Nephron progenitor cell (in vitro differentiated cells): Measurements from ENCODE around the gene FOLR2.
A peak's percentile ranks its signal among the peaks of the same experiment; 100 is the strongest.

Experiments used
- DNase-seq: peaks from one replicate; pipeline ENCODE4 v3.0.0; 2021
- H3K27ac Mint-ChIP-seq: 2 replicates; pipeline ENCODE4 v1.8.0; 2021; ENCODE audit warnings: mild to moderate bottlenecking, moderate library complexity, mixed read lengths
- H3K27me3 Mint-ChIP-seq: 2 replicates; pipeline ENCODE4 v1.8.0; 2021; ENCODE audit warnings: mild to moderate bottlenecking, low read depth, mixed read lengths; ENCODE audit not compliant: poor library complexity
- H3K36me3 Mint-ChIP-seq: 2 replicates; pipeline ENCODE4 v1.8.0; 2021; ENCODE audit warnings: low read depth, mixed read lengths
- H3K4me1 Mint-ChIP-seq: 2 replicates; pipeline ENCODE4 v1.8.0; 2021; ENCODE audit warnings: mixed read lengths
- H3K4me3 Mint-ChIP-seq: 2 replicates; pipeline ENCODE4 v1.8.0; 2021; ENCODE audit warnings: mild to moderate bottlenecking, moderate library complexity, mixed read lengths
- H3K9me3 Mint-ChIP-seq: 2 replicates; pipeline ENCODE4 v1.8.0; 2021; ENCODE audit warnings: mild to moderate bottlenecking, moderate library complexity, mixed read lengths
- TF ChIP-seq, protein P1 (sequence below): fragments of 200-600 bp; sonication (generic); IDR thresholded peaks from 2 replicates; pipeline ENCODE4 v1.5.0; 2021; ENCODE audit warnings: antibody characterized with exemption

FOLR2 gene

DNA sequence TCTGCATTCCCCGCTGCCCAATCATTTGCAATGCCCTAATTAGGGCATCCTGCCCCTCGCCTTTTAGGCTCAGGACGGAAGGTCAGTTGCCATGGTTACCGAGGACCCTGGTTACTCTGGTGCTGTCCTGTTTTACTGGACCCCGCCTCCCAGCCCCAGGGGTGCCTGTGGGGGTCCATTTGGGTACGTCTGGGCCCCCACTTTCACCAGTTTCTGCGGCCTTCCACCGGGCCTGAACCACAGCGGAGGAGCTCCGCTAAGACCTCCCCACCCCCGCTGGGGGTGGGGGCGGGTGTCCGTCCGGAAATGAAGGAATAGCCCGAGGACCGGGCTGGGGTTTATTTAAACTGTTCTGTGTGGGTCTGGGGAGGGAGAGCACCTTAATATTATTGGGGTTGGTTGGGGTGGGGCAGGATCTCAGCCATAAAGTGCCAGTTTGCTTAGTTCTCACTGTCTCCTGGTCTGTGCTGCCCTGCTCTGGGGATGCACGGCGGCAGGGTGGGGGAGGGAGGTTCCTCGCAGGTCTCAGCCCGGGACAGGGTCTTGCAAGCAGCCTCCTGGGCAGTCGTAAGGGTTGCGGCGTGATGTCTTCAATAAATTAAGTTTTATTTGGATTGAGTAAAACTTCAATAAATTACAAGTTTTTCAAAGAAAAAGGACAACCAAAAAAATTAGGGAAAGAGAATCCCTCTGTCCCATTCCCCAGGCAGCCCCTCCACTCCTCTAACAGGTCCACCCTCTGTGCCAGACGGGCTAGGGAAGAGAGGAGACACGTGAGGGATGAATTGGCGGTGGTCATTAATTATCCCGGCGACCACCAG is 22.1 kb downstream of the FOLR2 start:
- Mint-ChIP-seq H3K9me3 (peaks cover 14% of the 10 kb centered on the region), H3K36me3 (peaks cover 19% of the 10 kb centered on the region), H3K4me1 (peaks cover 57% of the 10 kb centered on the region), H3K4me3 (peak overlapping the region; percentile 82), H3K27me3 (peaks cover 52% of the 10 kb centered on the region), H3K27ac (no peak overlapping the region)
- TF ChIP-seq, protein P1, sequence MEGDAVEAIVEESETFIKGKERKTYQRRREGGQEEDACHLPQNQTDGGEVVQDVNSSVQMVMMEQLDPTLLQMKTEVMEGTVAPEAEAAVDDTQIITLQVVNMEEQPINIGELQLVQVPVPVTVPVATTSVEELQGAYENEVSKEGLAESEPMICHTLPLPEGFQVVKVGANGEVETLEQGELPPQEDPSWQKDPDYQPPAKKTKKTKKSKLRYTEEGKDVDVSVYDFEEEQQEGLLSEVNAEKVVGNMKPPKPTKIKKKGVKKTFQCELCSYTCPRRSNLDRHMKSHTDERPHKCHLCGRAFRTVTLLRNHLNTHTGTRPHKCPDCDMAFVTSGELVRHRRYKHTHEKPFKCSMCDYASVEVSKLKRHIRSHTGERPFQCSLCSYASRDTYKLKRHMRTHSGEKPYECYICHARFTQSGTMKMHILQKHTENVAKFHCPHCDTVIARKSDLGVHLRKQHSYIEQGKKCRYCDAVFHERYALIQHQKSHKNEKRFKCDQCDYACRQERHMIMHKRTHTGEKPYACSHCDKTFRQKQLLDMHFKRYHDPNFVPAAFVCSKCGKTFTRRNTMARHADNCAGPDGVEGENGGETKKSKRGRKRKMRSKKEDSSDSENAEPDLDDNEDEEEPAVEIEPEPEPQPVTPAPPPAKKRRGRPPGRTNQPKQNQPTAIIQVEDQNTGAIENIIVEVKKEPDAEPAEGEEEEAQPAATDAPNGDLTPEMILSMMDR = no peak
- DNase-seq = peak; percentile 17

DNA sequence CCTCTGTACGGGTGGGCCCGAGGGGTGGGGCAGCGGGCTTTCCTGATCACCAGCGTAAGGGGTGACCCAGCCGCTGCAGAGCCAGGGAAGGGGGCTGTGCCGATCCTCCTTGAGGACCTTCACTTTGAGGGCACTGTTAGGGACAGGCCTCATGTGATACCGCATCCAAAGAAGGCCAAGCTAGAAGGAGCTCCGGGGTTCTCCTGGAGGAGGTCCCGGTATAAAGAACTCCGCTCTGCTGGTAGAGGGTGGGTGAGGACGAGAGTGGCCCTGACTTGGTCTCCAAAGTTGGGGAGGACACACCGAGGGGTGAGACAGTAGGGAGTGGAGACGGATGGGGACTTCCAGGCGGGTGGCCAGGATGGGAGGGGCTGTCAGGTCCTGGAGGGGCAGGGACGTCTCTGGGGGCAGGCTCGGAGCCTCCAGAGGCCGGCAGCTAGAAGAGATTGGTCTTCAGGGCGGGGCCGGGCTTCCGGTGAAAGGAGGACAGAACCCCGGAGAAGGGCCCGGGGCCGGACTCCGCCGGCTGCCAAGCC is 22.8 kb downstream of the FOLR2 start:
- Mint-ChIP-seq H3K36me3 (peaks cover 12% of the 10 kb centered on the region), H3K27me3 (peaks cover 53% of the 10 kb centered on the region)

DNA sequence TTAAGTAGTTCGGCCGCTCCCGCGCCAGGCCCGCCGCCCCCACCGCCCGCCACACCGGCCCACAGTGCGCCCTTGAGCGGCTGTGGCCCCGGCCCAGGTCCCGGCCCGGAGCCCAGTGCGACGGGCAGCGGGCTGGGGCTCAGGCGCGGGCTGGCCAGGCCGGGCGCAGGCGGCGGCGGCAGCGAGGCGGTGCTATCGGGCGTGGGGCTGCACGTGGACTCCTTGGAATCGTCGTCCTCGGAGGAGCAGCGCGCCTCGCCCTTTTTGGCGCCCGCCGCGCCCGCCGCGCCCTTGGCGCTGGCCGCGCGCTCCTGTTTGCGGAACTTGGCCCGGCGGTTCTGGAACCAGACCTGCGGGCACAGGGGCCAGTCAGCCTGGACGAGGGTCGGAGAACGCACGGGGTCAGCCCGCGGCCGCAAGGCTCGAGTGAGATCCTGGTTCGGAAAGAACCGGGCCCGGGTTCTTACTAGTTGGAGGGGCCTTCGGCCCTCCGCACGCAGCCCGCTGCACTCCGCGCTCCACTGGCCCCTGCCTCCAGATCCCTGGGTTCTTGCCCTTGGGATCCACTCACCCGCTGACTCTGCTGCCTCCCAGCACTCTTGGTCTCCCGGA is 23.4 kb downstream of the FOLR2 start:
- DNase-seq = peak; percentile 56
- Mint-ChIP-seq H3K4me1 (peaks cover 46% of the 10 kb centered on the region), H3K9me3 (peaks cover 14% of the 10 kb centered on the region), H3K27ac (no peak overlapping the region), H3K4me3 (peak overlapping the region; percentile 86), H3K27me3 (peaks cover 53% of the 10 kb centered on the region), H3K36me3 (peaks cover 6% of the 10 kb centered on the region)
- TF ChIP-seq, protein P1 = no peak

More for the DNA sequence above, 22.8 kb downstream of the FOLR2 start:
- Mint-ChIP-seq H3K4me3 (peak overlapping the region; percentile 82), H3K4me1 (peaks cover 50% of the 10 kb centered on the region), H3K27ac (no peak overlapping the region), H3K9me3 (peaks cover 14% of the 10 kb centered on the region)
- DNase-seq = peak; percentile 34
- TF ChIP-seq, protein P1 = no peak

DNA sequence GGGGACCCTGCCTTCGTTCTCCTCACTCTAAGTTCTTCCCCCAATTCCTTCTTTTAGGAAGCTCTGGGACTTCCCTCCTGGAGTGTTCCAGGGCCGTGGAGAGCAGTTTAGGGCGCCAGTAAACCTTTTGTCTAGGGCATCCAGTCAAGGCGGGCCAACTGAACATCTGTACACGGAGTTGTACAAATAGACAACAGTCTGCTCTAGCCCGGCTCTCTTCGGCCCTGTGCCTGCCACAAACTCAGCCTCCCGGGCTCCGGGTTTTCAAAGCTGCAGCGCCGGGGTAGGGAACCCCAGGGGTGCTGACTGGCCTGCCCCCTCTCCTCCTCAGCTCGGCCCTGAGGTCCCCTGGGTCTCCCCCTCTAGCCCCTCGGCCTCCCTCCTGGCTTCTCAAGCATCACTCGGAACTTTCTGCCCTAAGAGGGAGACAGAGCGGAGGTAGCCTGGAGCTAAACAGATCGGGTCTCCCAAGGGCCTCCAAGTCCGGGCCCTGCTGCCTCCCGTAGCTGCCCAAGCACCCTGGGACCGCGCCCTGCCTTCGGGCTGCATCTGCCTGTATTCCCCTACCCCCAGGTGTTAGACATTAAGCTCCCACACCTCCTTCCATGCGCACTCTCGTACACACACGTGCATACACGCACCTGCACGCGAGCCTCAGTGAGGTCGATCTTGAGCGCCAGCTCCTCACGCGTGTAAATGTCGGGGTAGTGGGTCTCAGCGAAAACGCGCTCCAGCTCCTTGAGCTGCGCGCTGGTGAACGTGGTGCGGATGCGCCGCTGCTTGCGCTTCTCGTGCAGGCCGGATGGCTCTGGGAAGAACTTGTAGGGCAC is 24.1 kb downstream of the FOLR2 start:
- Mint-ChIP-seq H3K27me3 (peaks cover 53% of the 10 kb centered on the region), H3K4me3 (peak overlapping the region; percentile 86), H3K9me3 (peaks cover 14% of the 10 kb centered on the region), H3K36me3 (peaks cover 4% of the 10 kb centered on the region), H3K4me1 (peaks cover 46% of the 10 kb centered on the region), H3K27ac (no peak overlapping the region)
- TF ChIP-seq, protein P1 = no peak
- DNase-seq = peak; percentile 19

DNA sequence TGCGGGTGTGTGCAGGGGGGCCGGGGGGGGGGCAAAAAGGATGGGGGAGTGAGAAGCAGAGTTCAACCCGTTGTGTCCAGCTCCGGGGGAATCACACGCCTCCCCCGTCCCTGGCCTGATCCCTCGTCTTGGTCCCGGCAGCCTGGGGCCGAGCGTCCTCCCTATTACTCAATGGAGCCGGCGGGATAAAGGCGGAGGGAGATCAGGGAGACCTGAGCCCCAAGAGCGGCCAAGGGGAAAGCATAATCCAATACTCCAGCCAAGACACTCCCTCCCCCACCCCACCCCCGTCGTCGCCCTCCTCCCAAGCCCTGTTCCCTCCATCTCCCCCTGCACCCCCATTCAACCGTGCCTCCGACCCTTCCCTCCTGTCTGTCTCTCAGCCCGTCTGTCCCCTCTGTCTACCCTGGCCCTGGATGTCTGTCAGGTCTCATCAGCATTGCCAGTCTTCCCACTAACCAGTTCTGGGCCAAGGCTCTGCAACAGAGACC is 24.7 kb downstream of the FOLR2 start:
- H3K4me3 Mint-ChIP-seq = peak overlapping the region; percentile 86
- peaks cover 46% of the 10 kb centered on the region for H3K4me1 Mint-ChIP-seq
- TF ChIP-seq, protein P1 = no peak
- no peak overlapping the region for H3K27ac Mint-ChIP-seq
- peaks cover 4% of the 10 kb centered on the region for H3K36me3 Mint-ChIP-seq
- peaks cover 14% of the 10 kb centered on the region for H3K9me3 Mint-ChIP-seq
- DNase-seq = no peak
- H3K27me3 Mint-ChIP-seq = peaks cover 53% of the 10 kb centered on the region
